ENCODE data around the gene BPHL. TPM values are rescaled to one million over a fixed set of nuclear protein-coding genes. Genes with fewer than 3 reads are reported as not detected.

The BPHL gene
- total RNA-seq, 1 experiment from 2014 or later: 36.3 TPM

DNA sequence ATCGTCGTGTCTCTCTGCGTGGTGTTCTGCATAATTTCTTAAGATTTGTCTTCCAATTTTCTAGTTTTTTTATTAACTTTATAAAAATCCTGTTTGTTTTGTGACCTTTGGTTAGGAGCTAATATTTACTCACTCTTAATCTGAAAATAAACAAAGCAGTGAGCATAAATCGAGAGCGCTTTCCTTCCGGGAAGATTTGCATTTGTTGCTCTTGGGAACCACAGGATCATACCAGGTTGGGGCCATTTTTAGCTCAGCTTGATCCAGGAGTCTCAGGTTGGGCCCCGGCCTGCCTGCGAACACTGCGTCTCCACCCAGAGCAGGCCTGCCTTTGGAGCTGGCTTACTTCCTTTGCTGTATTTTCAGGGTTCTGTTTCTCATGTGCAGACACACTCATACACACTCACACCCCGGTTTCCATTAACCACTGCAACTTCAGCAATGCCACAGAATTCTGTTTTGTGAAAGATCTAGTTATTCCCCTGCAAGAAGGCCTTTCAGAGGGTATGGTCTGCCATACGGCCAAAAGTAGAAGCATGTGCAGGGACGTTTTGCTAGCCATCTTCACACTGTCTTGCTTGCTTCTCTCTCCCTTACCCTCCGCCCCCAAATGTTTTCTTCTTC, 17.3 kb downstream of the BPHL start:
- H3K9me3 ChIP-seq (ENCODE audit: control insufficient read depth, insufficient read depth, low read depth, low read length): no peaks in the 10 kb centered on the region
- POLR2A ChIA-PET: no interaction called here
- no TSS peak for BruUV-seq (replicated peaks)
- no peaks in the 10 kb centered on the region for H3K27me3 ChIP-seq (ENCODE audit: control insufficient read depth, insufficient read depth, low read length)
- in situ Hi-C loops (cut with HindIII; ENCODE audit: low pct_unique_long_range_greater_than_20kb, low sequenced_read_pairs) (no loop called here), intact Hi-C loops (cut with micrococcal nuclease; ENCODE audit: unreplicated experiment) (no loop called here)
- H3K4me1 ChIP-seq (ENCODE audit: control insufficient read depth, insufficient read depth, low read length): no peaks in the 10 kb centered on the region
- no peak overlapping the region for H3K27ac ChIP-seq (ENCODE audit: low read length)
- ATAC-seq: no peak
- no peak overlapping the region for H3K4me3 ChIP-seq (ENCODE audit: low read depth in 2 of 2, low read length in 2 of 2)
- CTCF ChIA-PET: interaction anchor here (0.7 kb wide), 1 partner anchor 117 kb away, joined by 3 read pairs; no protein-coding TSS in a partner anchor
- no peak for DNase-seq (ENCODE audit: low read depth, low spot score)
- TF ChIP-seq, protein P1, sequence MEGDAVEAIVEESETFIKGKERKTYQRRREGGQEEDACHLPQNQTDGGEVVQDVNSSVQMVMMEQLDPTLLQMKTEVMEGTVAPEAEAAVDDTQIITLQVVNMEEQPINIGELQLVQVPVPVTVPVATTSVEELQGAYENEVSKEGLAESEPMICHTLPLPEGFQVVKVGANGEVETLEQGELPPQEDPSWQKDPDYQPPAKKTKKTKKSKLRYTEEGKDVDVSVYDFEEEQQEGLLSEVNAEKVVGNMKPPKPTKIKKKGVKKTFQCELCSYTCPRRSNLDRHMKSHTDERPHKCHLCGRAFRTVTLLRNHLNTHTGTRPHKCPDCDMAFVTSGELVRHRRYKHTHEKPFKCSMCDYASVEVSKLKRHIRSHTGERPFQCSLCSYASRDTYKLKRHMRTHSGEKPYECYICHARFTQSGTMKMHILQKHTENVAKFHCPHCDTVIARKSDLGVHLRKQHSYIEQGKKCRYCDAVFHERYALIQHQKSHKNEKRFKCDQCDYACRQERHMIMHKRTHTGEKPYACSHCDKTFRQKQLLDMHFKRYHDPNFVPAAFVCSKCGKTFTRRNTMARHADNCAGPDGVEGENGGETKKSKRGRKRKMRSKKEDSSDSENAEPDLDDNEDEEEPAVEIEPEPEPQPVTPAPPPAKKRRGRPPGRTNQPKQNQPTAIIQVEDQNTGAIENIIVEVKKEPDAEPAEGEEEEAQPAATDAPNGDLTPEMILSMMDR (IDR thresholded peaks at IDR 0.05): no peak
- TF ChIP-seq SIN3A (IDR thresholded peaks at IDR 0.05; ENCODE audit: borderline replicate concordance, insufficient read depth, low read depth, low read length) (no peak), POLR2AphosphoS5 (IDR thresholded peaks at IDR 0.05; ENCODE audit: low read depth, low read length) (no peak), TCF7L2 (IDR thresholded peaks at IDR 0.05; ENCODE audit: low read depth, low read length) (no peak)
- TF ChIP-seq, protein P2, sequence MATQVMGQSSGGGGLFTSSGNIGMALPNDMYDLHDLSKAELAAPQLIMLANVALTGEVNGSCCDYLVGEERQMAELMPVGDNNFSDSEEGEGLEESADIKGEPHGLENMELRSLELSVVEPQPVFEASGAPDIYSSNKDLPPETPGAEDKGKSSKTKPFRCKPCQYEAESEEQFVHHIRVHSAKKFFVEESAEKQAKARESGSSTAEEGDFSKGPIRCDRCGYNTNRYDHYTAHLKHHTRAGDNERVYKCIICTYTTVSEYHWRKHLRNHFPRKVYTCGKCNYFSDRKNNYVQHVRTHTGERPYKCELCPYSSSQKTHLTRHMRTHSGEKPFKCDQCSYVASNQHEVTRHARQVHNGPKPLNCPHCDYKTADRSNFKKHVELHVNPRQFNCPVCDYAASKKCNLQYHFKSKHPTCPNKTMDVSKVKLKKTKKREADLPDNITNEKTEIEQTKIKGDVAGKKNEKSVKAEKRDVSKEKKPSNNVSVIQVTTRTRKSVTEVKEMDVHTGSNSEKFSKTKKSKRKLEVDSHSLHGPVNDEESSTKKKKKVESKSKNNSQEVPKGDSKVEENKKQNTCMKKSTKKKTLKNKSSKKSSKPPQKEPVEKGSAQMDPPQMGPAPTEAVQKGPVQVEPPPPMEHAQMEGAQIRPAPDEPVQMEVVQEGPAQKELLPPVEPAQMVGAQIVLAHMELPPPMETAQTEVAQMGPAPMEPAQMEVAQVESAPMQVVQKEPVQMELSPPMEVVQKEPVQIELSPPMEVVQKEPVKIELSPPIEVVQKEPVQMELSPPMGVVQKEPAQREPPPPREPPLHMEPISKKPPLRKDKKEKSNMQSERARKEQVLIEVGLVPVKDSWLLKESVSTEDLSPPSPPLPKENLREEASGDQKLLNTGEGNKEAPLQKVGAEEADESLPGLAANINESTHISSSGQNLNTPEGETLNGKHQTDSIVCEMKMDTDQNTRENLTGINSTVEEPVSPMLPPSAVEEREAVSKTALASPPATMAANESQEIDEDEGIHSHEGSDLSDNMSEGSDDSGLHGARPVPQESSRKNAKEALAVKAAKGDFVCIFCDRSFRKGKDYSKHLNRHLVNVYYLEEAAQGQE (IDR thresholded peaks at IDR 0.05; ENCODE audit: insufficient read depth in 1 of 2, low read depth in 2 of 2, low read length in 1 of 2): no peak
- no peaks in the 10 kb centered on the region; the same call in none of the 2 replicates for H3K36me3 ChIP-seq (ENCODE audit: control insufficient read depth, insufficient read depth, low read length)

DNA sequence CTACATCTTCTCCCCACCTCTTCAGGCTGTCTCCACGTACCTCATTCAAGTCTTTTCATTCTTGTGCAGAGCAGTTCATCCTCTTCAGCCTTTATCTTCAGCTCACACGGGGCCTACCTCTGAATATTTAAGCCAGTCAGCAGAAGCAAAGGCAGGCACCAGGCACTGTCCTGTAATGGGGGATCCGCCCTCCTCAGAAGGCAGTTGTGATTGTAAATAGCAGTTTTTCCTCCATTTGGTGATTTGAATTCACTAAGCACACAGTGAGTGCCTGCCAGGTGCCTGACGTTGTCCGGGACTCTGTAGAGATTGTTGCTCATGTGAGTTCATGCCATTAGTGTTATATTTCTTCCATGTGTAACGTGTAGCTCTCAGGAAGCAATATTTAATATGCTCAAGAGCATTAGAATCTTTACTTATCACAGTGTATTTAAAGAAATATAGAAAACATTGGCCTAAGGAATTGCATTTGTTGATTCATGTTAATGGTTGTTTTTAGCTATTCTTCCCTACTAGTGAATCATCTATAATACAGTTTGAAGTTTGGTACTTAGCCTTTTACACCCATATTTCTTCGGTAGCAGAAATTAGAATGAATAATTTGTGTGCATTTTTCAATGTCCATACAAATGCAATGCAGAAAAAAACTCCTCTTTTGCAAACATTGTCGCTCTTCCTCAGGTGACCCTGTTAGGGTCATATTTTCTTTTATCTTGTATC, 17.9 kb downstream of the BPHL start:
- POLR2A ChIA-PET: interaction anchor here (0.5 kb wide), 1 partner anchor 137 kb away, joined by 3 read pairs; no protein-coding TSS in a partner anchor
- no peak for ATAC-seq
- H3K27ac ChIP-seq (ENCODE audit: low read length): no peak overlapping the region
- no peaks in the 10 kb centered on the region for H3K9me3 ChIP-seq (ENCODE audit: control insufficient read depth, insufficient read depth, low read depth, low read length)
- no peaks in the 10 kb centered on the region; the same call in none of the 2 replicates for H3K36me3 ChIP-seq (ENCODE audit: control insufficient read depth, insufficient read depth, low read length)
- TF ChIP-seq SIN3A (IDR thresholded peaks at IDR 0.05; ENCODE audit: borderline replicate concordance, insufficient read depth, low read depth, low read length): no peak
- no peak for TF ChIP-seq POLR2AphosphoS5 (IDR thresholded peaks at IDR 0.05; ENCODE audit: low read depth, low read length)
- no peak for TF ChIP-seq TCF7L2 (IDR thresholded peaks at IDR 0.05; ENCODE audit: low read depth, low read length)
- TF ChIP-seq, protein P1 (IDR thresholded peaks at IDR 0.05): no peak
- TF ChIP-seq, protein P2 (IDR thresholded peaks at IDR 0.05; ENCODE audit: insufficient read depth in 1 of 2, low read depth in 2 of 2, low read length in 1 of 2): no peak
- in situ Hi-C loops (cut with HindIII; ENCODE audit: low pct_unique_long_range_greater_than_20kb, low sequenced_read_pairs): no loop called here
- no peak for DNase-seq (ENCODE audit: low read depth, low spot score)
- CTCF ChIA-PET: interaction anchor here (0.7 kb wide), 1 partner anchor 116 kb away, joined by 3 read pairs; no protein-coding TSS in a partner anchor
- no peaks in the 10 kb centered on the region for H3K27me3 ChIP-seq (ENCODE audit: control insufficient read depth, insufficient read depth, low read length)
- intact Hi-C loops (cut with micrococcal nuclease; ENCODE audit: unreplicated experiment): no loop called here
- no peaks in the 10 kb centered on the region for H3K4me1 ChIP-seq (ENCODE audit: control insufficient read depth, insufficient read depth, low read length)
- no peak overlapping the region for H3K4me3 ChIP-seq (ENCODE audit: low read depth in 2 of 2, low read length in 2 of 2)
- no TSS peak for BruUV-seq (replicated peaks)

All from Panc1 (cell line).